Subcutaneous abdominal adipose tissue (tissue), 5 donors: Measurements from ENCODE around the gene HMOX1.

Experiments used
- H3K27ac ChIP-seq: one replicate; pipeline ENCODE4 v1.7.0; 2013; ENCODE audit warnings: low read depth, mild to moderate bottlenecking, inconsistent platforms, low read length, moderate library complexity
- H3K27me3 ChIP-seq, 5 donors: one replicate each; pipeline ENCODE4 v1.7.0; 2013; ENCODE audit warnings: low read length in 5 of 5, inconsistent platforms in 1 of 5; ENCODE audit not compliant: control insufficient read depth in 5 of 5, insufficient read depth in 4 of 5
- H3K36me3 ChIP-seq, 5 donors: one replicate each; pipeline ENCODE4 v1.7.0; 2013; ENCODE audit warnings: low read length in 5 of 5; ENCODE audit not compliant: control insufficient read depth in 5 of 5, insufficient read depth in 5 of 5
- H3K4me1 ChIP-seq, 5 donors: one replicate each; pipeline ENCODE4 v1.7.0; 2013; ENCODE audit warnings: low read length in 5 of 5, mild to moderate bottlenecking in 3 of 5, moderate library complexity in 1 of 5; ENCODE audit not compliant: control insufficient read depth in 5 of 5, insufficient read depth in 5 of 5
- H3K4me3 ChIP-seq, 5 donors: one replicate each; pipeline ENCODE4 v1.7.0; 2013; ENCODE audit warnings: low read length in 5 of 5, low read depth in 1 of 5
- H3K9ac ChIP-seq, 5 donors: one replicate each; pipeline ENCODE4 v1.7.0; 2013; ENCODE audit warnings: low read length in 5 of 5, mild to moderate bottlenecking in 4 of 5, moderate library complexity in 3 of 5
- H3K9me3 ChIP-seq, 5 donors: one replicate each; pipeline ENCODE4 v1.7.0; 2013; ENCODE audit warnings: low read length in 5 of 5; ENCODE audit not compliant: control insufficient read depth in 5 of 5
- donor health status: healthy.
- donor health status: healthy.
- donor health status: healthy.
- donor health status: healthy.
- donor health status: healthy.

The HMOX1 gene

DNA sequence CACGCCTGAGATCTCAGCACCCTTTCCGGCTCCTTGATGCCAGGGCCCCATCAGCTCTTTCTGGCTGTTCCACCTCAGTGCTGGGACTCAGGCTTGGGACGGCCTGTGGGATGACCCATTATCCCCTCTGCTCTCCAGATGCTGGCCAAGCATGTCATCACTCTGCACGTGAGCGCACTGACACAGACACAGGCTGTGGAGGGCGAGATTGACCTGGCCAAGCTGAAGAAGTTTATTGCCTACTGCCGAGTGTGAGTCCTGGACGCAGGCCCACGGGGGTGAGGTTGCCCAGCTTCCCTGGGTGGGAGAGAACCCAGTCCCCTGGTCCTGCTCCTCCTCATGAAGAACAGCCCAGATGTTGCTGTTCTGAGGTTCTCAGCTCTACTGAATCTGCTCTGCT is 36.7 kb downstream of the HMOX1 start:
- no peak overlapping the region for H3K4me3 ChIP-seq
- H3K36me3 ChIP-seq, result peaks cover 0 to 94% (median 89%) of the 10 kb centered on the region in 5 donors
- H3K27ac ChIP-seq, result no peak overlapping the region
- H3K9ac ChIP-seq, result no peak overlapping the region
- H3K9me3 ChIP-seq, result no peaks in the 10 kb centered on the region
- no peaks in the 10 kb centered on the region for H3K4me1 ChIP-seq
- no peaks in the 10 kb centered on the region for H3K27me3 ChIP-seq

DNA sequence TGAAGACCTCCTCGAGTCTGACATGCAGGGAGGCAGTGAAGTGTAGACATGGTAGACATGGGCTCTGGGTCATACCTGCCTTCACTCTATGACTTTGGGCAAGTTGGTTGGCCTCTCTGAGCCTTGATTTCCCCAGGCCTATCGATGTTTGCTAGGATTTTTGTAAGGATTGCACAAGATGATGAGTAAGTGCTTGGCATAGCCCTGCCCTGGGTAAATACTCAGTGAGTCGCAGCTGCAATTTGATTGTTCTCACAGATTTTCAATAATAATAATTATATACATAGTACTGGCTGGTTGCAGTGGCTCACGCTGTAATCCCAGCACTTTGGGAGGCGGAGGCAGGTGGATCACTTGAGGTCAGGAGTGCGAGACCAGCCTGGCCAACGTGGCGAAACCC is 37.2 kb downstream of the HMOX1 start:
- Histone ChIP-seq H3K27me3 (no peaks in the 10 kb centered on the region), H3K4me3 (no peak overlapping the region), H3K9ac (no peak overlapping the region), H3K27ac (no peak overlapping the region), H3K36me3 (peaks cover 0 to 96% (median 90%) of the 10 kb centered on the region in 5 donors), H3K9me3 (no peaks in the 10 kb centered on the region), H3K4me1 (no peaks in the 10 kb centered on the region)

DNA sequence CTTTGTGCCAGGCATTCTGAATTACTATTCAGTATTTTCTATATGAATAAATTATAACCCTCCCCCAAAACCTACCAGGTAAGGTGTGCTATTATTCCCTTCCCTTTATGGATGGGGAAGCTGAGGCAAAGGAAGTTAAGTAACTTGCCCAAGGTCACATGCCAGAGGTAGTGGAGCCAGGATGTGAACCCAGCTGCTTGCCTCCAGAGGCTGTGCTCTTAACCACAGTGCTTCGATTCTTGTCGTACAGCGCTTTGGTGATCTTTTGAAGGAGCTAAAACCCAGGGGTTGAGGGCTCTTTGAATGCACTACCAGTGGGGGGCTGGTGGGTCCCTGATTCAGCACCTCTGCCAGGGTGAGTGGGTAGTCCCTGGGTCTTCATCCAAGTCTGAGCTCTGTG is 37.8 kb downstream of the HMOX1 start:
- no peak overlapping the region for H3K27ac ChIP-seq
- H3K4me1 ChIP-seq, result no peaks in the 10 kb centered on the region
- no peaks in the 10 kb centered on the region for H3K9me3 ChIP-seq
- H3K36me3 ChIP-seq, result peaks cover 0 to 96% (median 91%) of the 10 kb centered on the region in 5 donors
- H3K27me3 ChIP-seq, result no peaks in the 10 kb centered on the region
- no peak overlapping the region for H3K9ac ChIP-seq
- no peak overlapping the region for H3K4me3 ChIP-seq

DNA sequence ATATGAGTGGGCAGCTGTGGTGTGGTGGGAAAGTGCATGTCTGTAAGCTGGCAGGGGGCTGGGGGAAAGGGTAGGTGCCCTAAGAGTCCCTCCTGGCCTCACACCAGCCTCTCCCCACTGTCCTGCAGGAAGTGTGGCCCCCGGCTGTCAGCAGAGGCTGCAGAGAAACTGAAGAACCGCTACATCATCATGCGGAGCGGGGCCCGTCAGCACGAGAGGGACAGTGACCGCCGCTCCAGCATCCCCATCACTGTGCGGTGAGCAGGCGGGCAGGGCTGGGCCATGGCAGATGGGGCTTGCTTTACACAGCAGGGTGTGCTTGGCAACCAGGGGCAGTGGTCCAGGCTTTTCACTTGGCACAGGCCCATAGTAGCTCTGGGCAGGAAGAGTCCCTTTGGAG is 38.9 kb downstream of the HMOX1 start:
- Histone ChIP-seq H3K9ac (no peak overlapping the region), H3K27ac (no peak overlapping the region), H3K4me3 (no peak overlapping the region), H3K36me3 (peaks cover 0 to 97% (median 93%) of the 10 kb centered on the region in 5 donors), H3K9me3 (no peaks in the 10 kb centered on the region), H3K27me3 (no peaks in the 10 kb centered on the region), H3K4me1 (no peaks in the 10 kb centered on the region)

DNA sequence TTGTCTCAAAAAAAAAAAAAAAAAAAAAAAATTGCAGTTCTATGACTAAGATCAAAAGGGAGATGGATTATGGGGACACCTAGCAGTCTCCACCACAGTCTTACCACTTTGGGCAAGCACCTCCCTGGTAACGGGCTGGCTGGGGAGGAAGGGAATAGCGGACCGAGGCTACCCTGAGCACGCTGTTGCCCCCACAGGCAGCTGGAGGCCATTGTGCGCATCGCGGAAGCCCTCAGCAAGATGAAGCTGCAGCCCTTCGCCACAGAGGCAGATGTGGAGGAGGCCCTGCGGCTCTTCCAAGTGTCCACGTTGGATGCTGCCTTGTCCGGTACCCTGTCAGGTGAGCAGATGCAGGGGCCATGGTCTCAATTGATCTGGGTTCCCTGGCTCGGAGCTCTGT is 40.2 kb downstream of the HMOX1 start:
- Histone ChIP-seq H3K4me1 (no peaks in the 10 kb centered on the region), H3K9me3 (no peaks in the 10 kb centered on the region), H3K36me3 (peaks cover 0 to 92% (median 83%) of the 10 kb centered on the region in 5 donors), H3K9ac (no peak overlapping the region), H3K27ac (no peak overlapping the region), H3K4me3 (no peak overlapping the region), H3K27me3 (no peaks in the 10 kb centered on the region)

DNA sequence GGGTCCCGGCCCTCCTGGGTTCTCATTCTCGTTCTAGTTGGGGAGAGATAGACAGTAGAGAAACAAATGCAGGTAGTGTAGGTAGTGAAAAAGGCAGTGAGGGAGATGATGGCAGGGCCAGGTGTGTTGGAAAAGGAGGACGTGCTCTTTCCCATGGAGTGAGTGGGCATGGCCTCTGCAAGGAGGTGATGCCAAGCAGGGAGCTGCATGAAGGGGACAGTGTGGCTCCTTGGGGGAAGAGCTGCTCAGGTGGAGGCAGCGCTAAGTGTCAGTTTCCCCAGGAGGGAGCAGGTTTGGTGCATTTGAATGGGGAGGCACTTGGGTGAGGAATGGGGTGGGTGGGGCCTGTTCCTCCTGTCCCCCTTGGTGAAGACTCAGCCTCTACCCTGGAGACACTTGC is 41.2 kb downstream of the HMOX1 start:
- Histone ChIP-seq H3K9ac (no peak overlapping the region), H3K9me3 (no peaks in the 10 kb centered on the region), H3K36me3 (peaks cover 0 to 91% (median 73%) of the 10 kb centered on the region in 5 donors), H3K4me3 (no peak overlapping the region), H3K27me3 (no peaks in the 10 kb centered on the region), H3K27ac (no peak overlapping the region), H3K4me1 (no peaks in the 10 kb centered on the region)

DNA sequence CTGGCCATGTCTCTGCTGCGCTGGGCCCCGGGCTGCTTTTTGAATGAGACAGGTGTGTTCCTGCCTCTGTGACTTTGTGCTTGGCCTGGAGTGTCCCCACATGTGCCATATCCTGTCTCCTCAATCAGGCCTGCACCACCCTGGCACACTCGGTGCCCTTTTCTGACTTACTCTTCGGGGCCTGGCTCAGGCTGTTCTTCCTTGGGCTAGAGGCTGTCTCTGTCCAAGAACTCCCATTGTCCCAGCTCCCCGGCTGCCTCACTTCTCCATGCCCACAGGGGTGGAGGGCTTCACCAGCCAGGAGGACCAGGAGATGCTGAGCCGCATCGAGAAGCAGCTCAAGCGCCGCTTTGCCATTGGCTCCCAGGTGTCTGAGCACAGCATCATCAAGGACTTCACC is 42.0 kb downstream of the HMOX1 start:
- Histone ChIP-seq H3K9ac (no peak overlapping the region), H3K4me1 (no peaks in the 10 kb centered on the region), H3K9me3 (no peaks in the 10 kb centered on the region), H3K27ac (no peak overlapping the region), H3K36me3 (peaks cover 0 to 84% (median 65%) of the 10 kb centered on the region in 5 donors), H3K4me3 (no peak overlapping the region), H3K27me3 (no peaks in the 10 kb centered on the region)

DNA sequence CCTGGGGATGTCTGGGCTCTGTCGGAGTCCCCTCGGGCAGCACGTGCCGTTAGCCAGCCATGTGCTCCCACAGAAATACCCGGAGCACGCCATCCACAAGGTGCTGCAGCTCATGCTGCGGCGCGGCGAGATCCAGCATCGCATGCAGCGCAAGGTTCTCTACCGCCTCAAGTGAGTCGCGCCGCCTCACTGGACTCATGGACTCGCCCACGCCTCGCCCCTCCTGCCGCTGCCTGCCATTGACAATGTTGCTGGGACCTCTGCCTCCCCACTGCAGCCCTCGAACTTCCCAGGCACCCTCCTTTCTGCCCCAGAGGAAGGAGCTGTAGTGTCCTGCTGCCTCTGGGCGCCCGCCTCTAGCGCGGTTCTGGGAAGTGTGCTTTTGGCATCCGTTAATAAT is 43.2 kb downstream of the HMOX1 start:
- Histone ChIP-seq H3K9me3 (no peaks in the 10 kb centered on the region), H3K27me3 (no peaks in the 10 kb centered on the region), H3K4me1 (no peaks in the 10 kb centered on the region), H3K9ac (peak overlapping the region in 1 of 5 donors; percentile 12), H3K4me3 (no peak overlapping the region), H3K36me3 (peaks cover 0 to 81% (median 58%) of the 10 kb centered on the region in 5 donors), H3K27ac (no peak overlapping the region)

DNA sequence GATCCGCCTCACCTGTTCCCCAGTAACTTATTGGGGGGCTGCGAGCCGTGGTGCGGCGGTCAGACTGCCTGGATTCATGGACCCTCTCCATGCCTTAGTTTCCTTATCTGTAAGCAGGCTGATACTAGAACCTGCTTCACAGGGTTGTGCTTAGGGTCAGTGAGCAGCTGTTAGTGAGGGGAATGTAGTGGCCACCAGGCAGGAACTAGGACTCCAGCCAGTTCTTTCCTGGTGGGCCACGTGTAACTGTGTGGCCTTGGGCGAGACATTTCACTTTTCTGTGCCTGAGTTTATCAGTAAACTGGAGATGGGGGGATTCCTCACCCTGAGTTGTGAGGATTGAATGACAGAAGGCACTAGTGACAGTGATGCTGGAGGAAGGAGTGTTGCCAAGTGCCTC is 43.9 kb downstream of the HMOX1 start:
- peaks cover 0 to 74% (median 51%) of the 10 kb centered on the region in 5 donors for H3K36me3 ChIP-seq
- no peak overlapping the region for H3K27ac ChIP-seq

DNA sequence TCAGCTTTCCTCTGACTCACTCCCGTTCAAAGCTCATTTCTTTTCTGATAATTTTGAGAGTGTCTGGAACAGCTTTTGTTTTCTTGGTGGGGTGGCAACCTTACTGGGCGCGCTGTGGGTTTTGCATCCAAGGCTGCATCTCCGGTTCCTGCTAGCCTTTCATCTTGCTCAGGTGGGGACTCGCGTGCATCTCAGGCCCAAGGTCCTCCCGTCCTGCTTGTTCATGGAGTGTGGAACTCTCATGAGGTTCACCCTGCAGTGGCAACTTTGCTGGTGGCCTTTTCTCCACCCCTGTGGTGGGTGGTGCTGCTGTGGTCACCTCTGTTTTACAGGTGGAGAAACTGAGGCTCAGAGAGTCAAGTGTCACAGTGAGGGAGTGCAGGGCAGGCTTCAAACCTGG is 44.6 kb downstream of the HMOX1 start:
- Histone ChIP-seq H3K4me3 (no peak overlapping the region), H3K27ac (no peak overlapping the region), H3K4me1 (no peaks in the 10 kb centered on the region)

More for the DNA sequence above, 43.9 kb downstream of the HMOX1 start:
- Histone ChIP-seq H3K9me3 (no peaks in the 10 kb centered on the region), H3K9ac (peak overlapping the region in 1 of 5 donors; percentile 12), H3K4me3 (no peak overlapping the region), H3K27me3 (no peaks in the 10 kb centered on the region), H3K4me1 (no peaks in the 10 kb centered on the region)

More for the DNA sequence above, 44.6 kb downstream of the HMOX1 start:
- Histone ChIP-seq H3K9ac (no peak overlapping the region), H3K27me3 (no peaks in the 10 kb centered on the region), H3K36me3 (peaks cover 0 to 66% (median 43%) of the 10 kb centered on the region in 5 donors), H3K9me3 (no peaks in the 10 kb centered on the region)
